PFSK-1 (cell line): ENCODE measurements around the gene ATXN2.

Source experiments
- REST ChIP-seq, 2 experiments: IDR thresholded peaks; 2 replicates each; pipeline versions ENCODE4 v1.6.1 to v1.8.0; 2011 to 2012; ENCODE audit warnings: low read depth in 2 of 2, low read length in 2 of 2, control low read depth in 1 of 2, inconsistent platforms in 1 of 2, mild to moderate bottlenecking in 1 of 2, moderate library complexity in 1 of 2; ENCODE audit not compliant: insufficient read depth in 1 of 2
- SIN3A ChIP-seq: IDR thresholded peaks from 2 replicates; pipeline ENCODE4 v1.6.1; 2012; ENCODE audit warnings: mild to moderate bottlenecking, low read length, moderate library complexity, borderline replicate concordance; ENCODE audit not compliant: insufficient read depth
- TAF1 ChIP-seq: IDR thresholded peaks from 2 replicates; pipeline ENCODE4 v1.6.1; 2012; ENCODE audit warnings: low read length, control low read depth, borderline replicate concordance; ENCODE audit not compliant: insufficient read depth

- no peak for TF ChIP-seq REST (IDR thresholded peaks at IDR 0.05; ENCODE audit: insufficient read depth in 1 of 2, low read depth in 2 of 2, low read length in 2 of 2)
- TF ChIP-seq SIN3A: no peak
- no peak for TF ChIP-seq TAF1
Observed at GRCh38 chr12:111444925-111445725, 154.0 kb downstream of the ATXN2 start.
